C4-2B (cell line): ENCODE results near the gene GBE1.

Experiments used
- H3K27ac ChIP-seq: fragments of 450-650 bp; 2 replicates; pipeline ENCODE4 v1.5.1; 2017
- CTCF ChIP-seq: fragments of 450-650 bp; conservative IDR thresholded peaks from 2 replicates; pipeline ENCODE4 v1.5.1; 2017; ENCODE audit warnings: mild to moderate bottlenecking
- ZFX ChIP-seq: fragments of 450-650 bp; IDR thresholded peaks from 2 replicates; pipeline ENCODE4 v1.6.1; 2017

GBE1 gene

GRCh38 chr3:81451611-81452010 lies 309.8 kb downstream of the GBE1 start:
- no peak for TF ChIP-seq CTCF
- no peak for TF ChIP-seq ZFX
- H3K27ac ChIP-seq: no peak overlapping the region

GRCh38 chr3:81451140-81451539 lies 310.3 kb downstream of the GBE1 start:
- no peak overlapping the region for H3K27ac ChIP-seq
- TF ChIP-seq CTCF (no peak), ZFX (no peak)

- TF ChIP-seq ZFX: no peak
- H3K27ac ChIP-seq: no peak overlapping the region
Observed at GRCh38 chr3:81446806-81447205, 314.6 kb downstream of the GBE1 start.

GRCh38 chr3:81445712-81446111 lies 315.7 kb downstream of the GBE1 start:
- no peak overlapping the region for H3K27ac ChIP-seq
- no peak for TF ChIP-seq CTCF
- no peak for TF ChIP-seq ZFX

GRCh38 chr3:81444817-81445460 lies 316.5 kb downstream of the GBE1 start:
- TF ChIP-seq CTCF (no peak), ZFX (no peak)
- no peak overlapping the region for H3K27ac ChIP-seq

GRCh38 chr3:81443958-81444357 lies 317.5 kb downstream of the GBE1 start:
- no peak for TF ChIP-seq ZFX
- TF ChIP-seq CTCF: no peak
- no peak overlapping the region for H3K27ac ChIP-seq

GRCh38 chr3:81443457-81443782 lies 318.0 kb downstream of the GBE1 start:
- no peak for TF ChIP-seq ZFX
- TF ChIP-seq CTCF: no peak
- H3K27ac ChIP-seq: no peak overlapping the region

- H3K27ac ChIP-seq: no peak overlapping the region
- TF ChIP-seq ZFX (no peak), CTCF (no peak)
Observed at GRCh38 chr3:81442758-81443456, 318.5 kb downstream of the GBE1 start.
